Panc1 (cell line): ENCODE measurements around the gene UNC93B1. TPM values are rescaled to one million over a fixed set of nuclear protein-coding genes. Genes with fewer than 3 reads are reported as not detected.

Experiments used
- ATAC-seq: fragments of 200-7000 bp; cut with Tn5 transposase; 2 replicates; pipeline ENCODE4 v1.9.1; 2020; ENCODE audit warnings: mild to moderate bottlenecking, moderate library complexity
- BruUV-seq: library from RNA; stranded (reverse); fragments of 400-500 nt; replicated peaks from 2 replicates; lab custom pipeline; 2021; lab: Mats Ljungman, UMichigan
- CTCF ChIA-PET: fragments of 300-600 bp; sonication (Branson Sonifier 250); formaldehyde crosslinking; loops from one replicate; lab custom pipeline; 2022; ENCODE audit warnings: antibody characterized with exemption; lab: Charles Lee
- POLR2A ChIA-PET: fragments of 300-600 bp; sonication (Branson Sonifier 250); formaldehyde crosslinking; loops from one replicate; lab custom pipeline; 2022; ENCODE audit warnings: antibody characterized with exemption; lab: Charles Lee
- DNase-seq: peaks from one replicate; pipeline ENCODE4 v3.0.0-alpha.2; 2010; ENCODE audit warnings: low read depth, low spot score
- H3K27ac ChIP-seq: 2 replicates; pipeline ENCODE4 v1.5.1; 2011; ENCODE audit warnings: mild to moderate bottlenecking, low read length, inconsistent platforms
- H3K27me3 ChIP-seq: fragments of 200-500 bp; sonication (Bioruptor generic); 2 replicates; pipeline ENCODE4 v1.6.0; 2014; ENCODE audit warnings: low read length, inconsistent platforms; ENCODE audit not compliant: control insufficient read depth, insufficient read depth
- H3K36me3 ChIP-seq: fragments of 200-500 bp; sonication (Bioruptor generic); 2 replicates; pipeline ENCODE4 v1.5.1; 2014; ENCODE audit warnings: inconsistent platforms, mild to moderate bottlenecking, low read length, moderate library complexity; ENCODE audit not compliant: control insufficient read depth, insufficient read depth
- H3K4me1 ChIP-seq: 2 replicates; pipeline ENCODE4 v1.5.1; 2011; ENCODE audit warnings: inconsistent platforms, mild to moderate bottlenecking, low read length, moderate library complexity; ENCODE audit not compliant: control insufficient read depth, insufficient read depth
- H3K4me3 ChIP-seq, 2 experiments: 2 replicates each; pipeline ENCODE4 v1.5.1; 2011 to 2012; ENCODE audit warnings: low read depth in 2 of 2, low read length in 2 of 2, mild to moderate bottlenecking in 2 of 2, inconsistent platforms in 1 of 2, moderate library complexity in 1 of 2
- H3K9me3 ChIP-seq: fragments of 200-500 bp; sonication (Bioruptor generic); 2 replicates; pipeline ENCODE4 v1.5.1; 2014; ENCODE audit warnings: low read depth, mild to moderate bottlenecking, inconsistent platforms, low read length, moderate library complexity; ENCODE audit not compliant: control insufficient read depth, insufficient read depth
- CTCF ChIP-seq: fragments of 450-650 bp; IDR thresholded peaks from 2 replicates; pipeline ENCODE4 v1.5.1; 2017; ENCODE audit warnings: mild to moderate bottlenecking
- POLR2AphosphoS5 ChIP-seq: IDR thresholded peaks from 2 replicates; pipeline ENCODE4 v1.6.1; 2012; ENCODE audit warnings: mild to moderate bottlenecking, low read depth, low read length, moderate library complexity
- REST ChIP-seq, 2 experiments: IDR thresholded peaks; 2 replicates each; pipeline ENCODE4 v1.6.1; 2011 to 2012; ENCODE audit warnings: low read depth in 2 of 2, control low read depth in 1 of 2, low read length in 1 of 2, mild to moderate bottlenecking in 1 of 2, moderate library complexity in 1 of 2; ENCODE audit not compliant: insufficient read depth in 1 of 2
- SIN3A ChIP-seq: IDR thresholded peaks from 2 replicates; pipeline ENCODE4 v1.6.1; 2012; ENCODE audit warnings: low read depth, mild to moderate bottlenecking, low read length, moderate library complexity, borderline replicate concordance; ENCODE audit not compliant: insufficient read depth
- TCF7L2 ChIP-seq: IDR thresholded peaks from 2 replicates; pipeline ENCODE4 v1.6.1; 2011; ENCODE audit warnings: mild to moderate bottlenecking, low read depth, low read length, inconsistent platforms
- in situ Hi-C: cut with HindIII; loops from 2 replicates; pipeline ENCODE4 v1.10.0; 2016; ENCODE audit warnings: low sequenced_read_pairs, low pct_unique_long_range_greater_than_20kb
- intact Hi-C: fragments of 100-400 bp; cut with micrococcal nuclease; formaldehyde crosslinking; loops from one replicate; pipeline ENCODE4 v1.10.0; 2022; ENCODE audit not compliant: unreplicated experiment
- total RNA-seq: library from RNA; stranded (reverse); gene quantifications from one replicate; pipeline ENCODE4 v1.2.1, GENCODE V29; 2021; ENCODE audit not compliant: unreplicated experiment

The UNC93B1 gene
- total RNA-seq, 1 experiment from 2014 or later = 54.1 TPM

GRCh38 chr11:68014947-68015447 is 11.1 kb upstream of the UNC93B1 start:
- in situ Hi-C loops (no loop called here), intact Hi-C loops (no loop called here)
- DNase-seq = no peak
- BruUV-seq = no TSS peak
- no peaks in the 10 kb centered on the region for H3K9me3 ChIP-seq
- H3K27ac ChIP-seq = peak overlapping the region; percentile 92
- POLR2A ChIA-PET = interaction anchor here (0.6 kb wide), 1 partner anchor 758 kb away, joined by 3 read pairs; no protein-coding TSS in a partner anchor
- H3K27me3 ChIP-seq = no peaks in the 10 kb centered on the region
- H3K4me3 ChIP-seq = no peak overlapping the region
- 0 out of 2 replicates have a peak, but pooled peaks have one; percentile 9 for TF ChIP-seq POLR2AphosphoS5
- TF ChIP-seq CTCF = no peak
- no peaks in the 10 kb centered on the region for H3K36me3 ChIP-seq
- ATAC-seq = no peak
- CTCF ChIA-PET = no interaction called here
- peaks cover 76% of the 10 kb centered on the region for H3K4me1 ChIP-seq

GRCh38 chr11:68014157-68014946 is 10.5 kb upstream of the UNC93B1 start:
- H3K27me3 ChIP-seq = no peaks in the 10 kb centered on the region
- DNase-seq (peak; percentile 69), ATAC-seq (peak; percentile 62)
- CTCF ChIA-PET = no interaction called here
- POLR2A ChIA-PET = interaction anchor here (0.6 kb wide), 1 partner anchor 759 kb away, joined by 3 read pairs; no protein-coding TSS in a partner anchor
- H3K9me3 ChIP-seq = no peaks in the 10 kb centered on the region
- TF ChIP-seq TCF7L2 (no peak), POLR2AphosphoS5 (peak; percentile 2; the same call in 1 of the 2 replicates)
- H3K4me1 ChIP-seq = peaks cover 80% of the 10 kb centered on the region
- peak overlapping the region; percentile 92 for H3K27ac ChIP-seq
- H3K4me3 ChIP-seq = peak overlapping the region in 1 of 2 experiments; percentile 22; a peak in 1 of 4 replicates
- no peaks in the 10 kb centered on the region for H3K36me3 ChIP-seq
- intact Hi-C loops = no loop called here
- BruUV-seq = no TSS peak
- in situ Hi-C loops = no loop called here

GRCh38 chr11:68013611-68014156 is 9.8 kb upstream of the UNC93B1 start:
- ChIA-PET POLR2A (interaction anchor here (0.6 kb wide), 2 partner anchors 20 to 48 kb away, joined by 3 to 5 read pairs; no protein-coding TSS in a partner anchor), CTCF (no interaction called here)
- ATAC-seq (no peak), DNase-seq (no peak)
- intact Hi-C loops = no loop called here
- Histone ChIP-seq H3K27me3 (no peaks in the 10 kb centered on the region), H3K36me3 (no peaks in the 10 kb centered on the region), H3K4me1 (peaks cover 85% of the 10 kb centered on the region), H3K27ac (peak overlapping the region; percentile 92), H3K4me3 (no peak overlapping the region; a peak in 1 of 4 replicates), H3K9me3 (no peaks in the 10 kb centered on the region)
- in situ Hi-C loops = no loop called here
- TF ChIP-seq POLR2AphosphoS5 (no peak; the same call in 1 of the 2 replicates), TCF7L2 (no peak), CTCF (no peak), REST (IDR thresholded peaks at IDR 0.05; ENCODE audit: insufficient read depth in 1 of 2, low read depth in 2 of 2, low read length in 1 of 2) (no peak), SIN3A (no peak)
- BruUV-seq = no TSS peak
